ENCODE measurements around the gene MCAM. TPM values are rescaled to one million over a fixed set of nuclear protein-coding genes. Genes with fewer than 3 reads are reported as not detected.

Gene MCAM
- polyA plus RNA-seq, 3 donors, result not detected

DNA sequence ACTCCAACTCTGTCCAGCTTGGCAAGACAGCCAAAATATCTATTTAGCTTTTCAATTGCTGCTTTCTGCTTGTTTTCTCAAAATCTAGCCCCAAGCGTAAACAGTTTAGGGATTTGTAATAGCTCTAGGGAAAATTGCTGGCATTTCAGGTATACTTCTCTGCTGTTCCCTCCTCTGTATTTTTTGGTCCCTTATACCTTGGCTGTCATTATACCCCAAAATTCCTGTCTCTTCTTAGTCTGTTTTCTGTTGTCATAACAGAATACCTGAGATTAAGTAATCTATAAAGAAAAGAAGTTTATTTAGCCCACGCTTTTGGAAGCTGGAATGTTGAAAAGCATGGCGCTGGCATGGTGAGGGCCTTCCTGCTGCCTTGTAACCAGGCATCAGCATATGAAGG lies 23.5 kb downstream of the MCAM start:
- 100% methylated on average over 1 of the region's 3 CpGs for WGBS (ENCODE audit: insufficient coverage)

DNA sequence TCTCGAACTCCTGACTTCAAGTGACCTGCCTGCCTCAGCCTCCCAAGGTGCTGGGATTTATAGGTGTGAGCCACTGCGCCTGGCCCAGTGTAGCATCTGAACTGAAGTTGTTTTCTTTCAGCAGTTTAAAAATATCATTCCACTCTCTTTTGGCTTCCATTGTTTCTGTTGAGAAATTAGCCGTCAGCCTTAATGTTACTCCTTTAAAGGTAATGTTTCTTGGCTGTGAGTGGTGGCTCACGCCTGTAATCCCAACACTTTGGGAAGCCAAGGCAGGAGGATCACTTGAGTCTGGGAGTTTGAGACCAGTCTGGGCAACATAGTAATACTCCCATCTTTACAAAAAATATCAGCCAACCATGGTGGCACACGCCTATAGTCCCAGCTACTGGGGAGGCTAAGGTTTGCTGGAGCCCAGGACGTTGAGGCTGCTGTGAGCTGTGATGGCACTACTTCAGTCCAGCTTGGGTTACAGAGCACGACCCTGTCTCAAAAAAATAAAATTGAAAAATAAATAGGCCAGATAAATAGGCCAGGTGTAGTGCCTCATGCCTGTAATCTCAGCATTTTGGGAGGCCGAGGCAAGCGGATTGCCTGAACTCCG lies 25.9 kb downstream of the MCAM start:
- TF ChIP-seq CTCF (IDR thresholded peaks at IDR 0.05), result no peak
- 94% methylated on average over 6 of the region's 10 CpGs for WGBS (ENCODE audit: insufficient coverage)
- H4K20me1 ChIP-seq (ENCODE audit: insufficient read depth, low read length), result peaks cover 95% of the 10 kb centered on the region
- DNase-seq, result no peak
- H3K9ac ChIP-seq (ENCODE audit: insufficient read depth, low read length, poor library complexity, severe bottlenecking), result no peak overlapping the region
- H3K4me1 Mint-ChIP-seq, result no peaks in the 10 kb centered on the region
- no peak overlapping the region for H3K4me3 ChIP-seq (replicated peaks in 1 of 3; ENCODE audit: low read depth in 2 of 3, low read length in 3 of 3)
- no peaks in the 10 kb centered on the region for H3K27me3 ChIP-seq (ENCODE audit: control insufficient read depth in 2 of 2, insufficient read depth in 2 of 2, low read length in 2 of 2)
- H3K27ac ChIP-seq (ENCODE audit: low read depth in 1 of 2, low read length in 2 of 2), result no peak overlapping the region
- H3K27me3 Mint-ChIP-seq (ENCODE audit: low read depth in 3 of 3), result no peaks in the 10 kb centered on the region
- H3K36me3 Mint-ChIP-seq, result peaks cover 70 to 97% of the 10 kb centered on the region in 2 donors
- H3K9me3 Mint-ChIP-seq, result peaks cover 0 to 11% (median 7%) of the 10 kb centered on the region in 7 donors
- peaks cover 80 to 99% of the 10 kb centered on the region in 2 donors for H3K36me3 ChIP-seq (replicated peaks in 1 of 2; ENCODE audit: control insufficient read depth in 1 of 2, insufficient read depth in 2 of 2, low read length in 2 of 2)
- H3K27ac Mint-ChIP-seq, result no peak overlapping the region
- no peak overlapping the region for H2AFZ ChIP-seq (ENCODE audit: insufficient read depth, low read depth, low read length, poor library complexity, severe bottlenecking)
- no peaks in the 10 kb centered on the region for H3K4me1 ChIP-seq (ENCODE audit: control insufficient read depth in 1 of 2, insufficient read depth in 2 of 2, low read length in 2 of 2)
- intact Hi-C loops (cut with micrococcal nuclease), result no loop called here
- no peak overlapping the region for H3K4me2 ChIP-seq (replicated peaks; ENCODE audit: extremely low read depth, low read length, poor library complexity, severe bottlenecking)
- peaks cover 9 to 16% of the 10 kb centered on the region in 2 donors for H3K9me3 ChIP-seq (replicated peaks in 1 of 2; ENCODE audit: control insufficient read depth in 1 of 2, insufficient read depth in 1 of 2, low read length in 2 of 2)
- peaks cover 32% of the 10 kb centered on the region for H3K79me2 ChIP-seq (ENCODE audit: insufficient read depth, low read length)
- H3K4me3 Mint-ChIP-seq, result no peak overlapping the region

More for the DNA sequence above, 23.5 kb downstream of the MCAM start:
- Histone ChIP-seq H3K36me3 (replicated peaks in 1 of 2; ENCODE audit: control insufficient read depth in 1 of 2, insufficient read depth in 2 of 2, low read length in 2 of 2) (peaks cover 80 to 99% of the 10 kb centered on the region in 2 donors), H3K4me2 (replicated peaks; ENCODE audit: extremely low read depth, low read length, poor library complexity, severe bottlenecking) (no peak overlapping the region), H3K79me2 (ENCODE audit: insufficient read depth, low read length) (peaks cover 17% of the 10 kb centered on the region), H4K20me1 (ENCODE audit: insufficient read depth, low read length) (peaks cover 94% of the 10 kb centered on the region), H3K4me3 (replicated peaks in 1 of 3; ENCODE audit: low read depth in 2 of 3, low read length in 3 of 3) (no peak overlapping the region), H2AFZ (ENCODE audit: insufficient read depth, low read depth, low read length, poor library complexity, severe bottlenecking) (no peak overlapping the region), H3K27ac (ENCODE audit: low read depth in 1 of 2, low read length in 2 of 2) (no peak overlapping the region), H3K4me1 (ENCODE audit: control insufficient read depth in 1 of 2, insufficient read depth in 2 of 2, low read length in 2 of 2) (no peaks in the 10 kb centered on the region), H3K9ac (ENCODE audit: insufficient read depth, low read length, poor library complexity, severe bottlenecking) (no peak overlapping the region), H3K9me3 (replicated peaks in 1 of 2; ENCODE audit: control insufficient read depth in 1 of 2, insufficient read depth in 1 of 2, low read length in 2 of 2) (peaks cover 9 to 16% of the 10 kb centered on the region in 2 donors), H3K27me3 (ENCODE audit: control insufficient read depth in 2 of 2, insufficient read depth in 2 of 2, low read length in 2 of 2) (no peaks in the 10 kb centered on the region)
- Mint-ChIP-seq H3K27me3 (ENCODE audit: low read depth in 3 of 3) (no peaks in the 10 kb centered on the region), H3K4me3 (no peak overlapping the region), H3K4me1 (no peaks in the 10 kb centered on the region), H3K27ac (peak overlapping the region in 1 of 7 donors; percentile 2), H3K36me3 (peaks cover 69 to 97% of the 10 kb centered on the region in 2 donors), H3K9me3 (peaks cover 0 to 11% (median 7%) of the 10 kb centered on the region in 7 donors)
- intact Hi-C loops (cut with micrococcal nuclease), result no loop called here
- TF ChIP-seq CTCF (IDR thresholded peaks at IDR 0.05), result no peak
- no peak for DNase-seq

Data from CD14-positive monocyte (primary cell).